Upper lobe of right lung (tissue), 1 donor: ENCODE results near the gene DGKH. TPM values are rescaled to one million over a fixed set of nuclear protein-coding genes. Genes with fewer than 3 reads are reported as not detected.

Source experiments
- ATAC-seq: fragments of 200-7000 bp; cut with Tn5 transposase; one replicate; pipeline ENCODE4 v1.9.1; 2020; ENCODE audit warnings: mild to moderate bottlenecking, moderate library complexity
- DNase-seq: peaks from one replicate; pipeline ENCODE4 v3.0.0-alpha.2; 2020
- H3K27ac ChIP-seq: fragments of 200-600 bp; one replicate; pipeline ENCODE4 v1.8.0; 2022
- H3K27me3 ChIP-seq: fragments of 200-600 bp; one replicate; pipeline ENCODE4 v1.8.0; 2022; ENCODE audit warnings: mild to moderate bottlenecking
- H3K36me3 ChIP-seq: fragments of 200-600 bp; one replicate; pipeline ENCODE4 v1.8.0; 2022
- H3K4me1 ChIP-seq: fragments of 200-600 bp; one replicate; pipeline ENCODE4 v1.8.0; 2022
- H3K4me3 ChIP-seq: fragments of 200-600 bp; one replicate; pipeline ENCODE4 v1.8.0; 2022; ENCODE audit warnings: mild to moderate bottlenecking
- H3K9me3 ChIP-seq: fragments of 200-600 bp; one replicate; pipeline ENCODE4 v1.8.0; 2022
- intact Hi-C: fragments of 100-400 bp; cut with DNase I; formaldehyde crosslinking; loops from one replicate; pipeline ENCODE4 v1.11.0; 2022
- total RNA-seq: library from RNA; stranded (reverse); fragmentation: NEBNext Ultra II Directional; extraction: Animal tissue kit (Norgen Biotek cat#: 25700); gene quantifications from one replicate; pipeline ENCODE4 v1.2.1, GENCODE V29; 2021
- TF ChIP-seq, protein P1 (sequence below): fragments of 200-600 bp; IDR thresholded peaks from one replicate; pipeline ENCODE4 v1.8.0; 2022; ENCODE audit warnings: antibody characterized with exemption
- donor health status: DM: no; HTN: yes; CAD: no; lungs with severe emphysema.

The DGKH gene
- total RNA-seq, 1 donor from 2014 or later, result 21.3 TPM

DNA sequence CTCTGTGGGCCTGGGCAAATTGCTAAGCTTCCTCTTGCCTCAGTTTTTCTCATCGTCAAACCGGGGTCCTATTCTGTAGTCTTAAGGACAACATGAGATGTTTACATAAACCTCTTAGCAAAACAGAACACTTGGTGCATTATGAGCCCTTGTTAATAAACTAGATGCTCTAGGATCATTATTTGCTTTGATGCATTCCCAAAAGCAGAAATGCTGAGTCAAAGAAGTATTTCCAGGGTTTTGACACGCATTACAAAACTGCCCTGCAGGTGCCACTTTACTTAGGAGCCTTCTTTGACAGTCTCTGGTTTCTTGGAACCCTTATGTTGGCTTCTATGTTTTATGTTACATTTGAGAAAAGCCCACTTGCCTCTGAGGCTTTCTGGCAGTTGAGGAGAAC lies 235.6 kb downstream of the DGKH start:
- TF ChIP-seq, protein P1, sequence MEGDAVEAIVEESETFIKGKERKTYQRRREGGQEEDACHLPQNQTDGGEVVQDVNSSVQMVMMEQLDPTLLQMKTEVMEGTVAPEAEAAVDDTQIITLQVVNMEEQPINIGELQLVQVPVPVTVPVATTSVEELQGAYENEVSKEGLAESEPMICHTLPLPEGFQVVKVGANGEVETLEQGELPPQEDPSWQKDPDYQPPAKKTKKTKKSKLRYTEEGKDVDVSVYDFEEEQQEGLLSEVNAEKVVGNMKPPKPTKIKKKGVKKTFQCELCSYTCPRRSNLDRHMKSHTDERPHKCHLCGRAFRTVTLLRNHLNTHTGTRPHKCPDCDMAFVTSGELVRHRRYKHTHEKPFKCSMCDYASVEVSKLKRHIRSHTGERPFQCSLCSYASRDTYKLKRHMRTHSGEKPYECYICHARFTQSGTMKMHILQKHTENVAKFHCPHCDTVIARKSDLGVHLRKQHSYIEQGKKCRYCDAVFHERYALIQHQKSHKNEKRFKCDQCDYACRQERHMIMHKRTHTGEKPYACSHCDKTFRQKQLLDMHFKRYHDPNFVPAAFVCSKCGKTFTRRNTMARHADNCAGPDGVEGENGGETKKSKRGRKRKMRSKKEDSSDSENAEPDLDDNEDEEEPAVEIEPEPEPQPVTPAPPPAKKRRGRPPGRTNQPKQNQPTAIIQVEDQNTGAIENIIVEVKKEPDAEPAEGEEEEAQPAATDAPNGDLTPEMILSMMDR, result no peak
- Histone ChIP-seq H3K4me1 (peaks cover 11% of the 10 kb centered on the region), H3K27me3 (no peaks in the 10 kb centered on the region), H3K36me3 (peaks cover 27% of the 10 kb centered on the region), H3K27ac (no peak overlapping the region), H3K4me3 (no peak overlapping the region), H3K9me3 (no peaks in the 10 kb centered on the region)
- DNase-seq, result no peak
- no peak for ATAC-seq
- intact Hi-C loops, result no loop called here

Other genes with a start within 250 kb of the DGKH start
- gene VWA8, start 87.5 kb upstream of the DGKH start, total RNA-seq, result 20.6 TPM
- 37.2 TPM for gene AKAP11, start 223.5 kb downstream of the DGKH start, total RNA-seq